Stimulated activated CD8-positive, alpha-beta memory T cell treated with anti-CD3 and anti-CD28 coated beads, Interleukin-4, amount 100 ng/mL, for 48 hours (primary cell): ENCODE results near the gene SYNPO2.
"Not testable (repeated sequence)": the region's sequence is repeated elsewhere in the genome, so short reads cannot be mapped to it uniquely, and the experiment has no call there.

Experiments used
- DNase-seq: peaks from one replicate; pipeline ENCODE4 v3.0.0-alpha.2; 2020

The SYNPO2 gene

GRCh38 chr4:118975449-118976192, 87.0 kb downstream of the SYNPO2 start:
- no peak for DNase-seq

GRCh38 chr4:118976193-118976560, 87.5 kb downstream of the SYNPO2 start:
- not testable (repeated sequence) for DNase-seq

- DNase-seq: not testable (repeated sequence)
Measured at GRCh38 chr4:118977100-118977499, 88.4 kb downstream of the SYNPO2 start.

GRCh38 chr4:118979712-118980111, 91.1 kb downstream of the SYNPO2 start:
- no peak for DNase-seq

GRCh38 chr4:118981171-118981838, 92.7 kb downstream of the SYNPO2 start:
- no peak for DNase-seq

GRCh38 chr4:118981839-118982381, 93.3 kb downstream of the SYNPO2 start:
- DNase-seq: peak; percentile 62

GRCh38 chr4:118983293-118983692, 94.6 kb downstream of the SYNPO2 start:
- no peak for DNase-seq

- DNase-seq: no peak
Measured at GRCh38 chr4:118983831-118984230, 95.2 kb downstream of the SYNPO2 start.

GRCh38 chr4:118985170-118986000, 96.7 kb downstream of the SYNPO2 start:
- DNase-seq: no peak

- DNase-seq: no peak
Measured at GRCh38 chr4:118987959-118988634, 99.4 kb downstream of the SYNPO2 start.

GRCh38 chr4:118988635-118988972, 100.0 kb downstream of the SYNPO2 start:
- DNase-seq: no peak

GRCh38 chr4:118989098-118990080, 100.7 kb downstream of the SYNPO2 start:
- DNase-seq: no peak

- DNase-seq: no peak
Measured at GRCh38 chr4:118991686-118992085, 103.0 kb downstream of the SYNPO2 start.

- no peak for DNase-seq
Measured at GRCh38 chr4:118992149-118992548, 103.5 kb downstream of the SYNPO2 start.

- no peak for DNase-seq
Measured at GRCh38 chr4:118993333-118993732, 104.7 kb downstream of the SYNPO2 start.

- no peak for DNase-seq
Measured at GRCh38 chr4:118994030-118994429, 105.4 kb downstream of the SYNPO2 start.

GRCh38 chr4:118995693-118996391, 107.2 kb downstream of the SYNPO2 start:
- DNase-seq: no peak

- no peak for DNase-seq
Measured at GRCh38 chr4:118997601-118998000, 108.9 kb downstream of the SYNPO2 start.

- DNase-seq: no peak
Measured at GRCh38 chr4:118999919-119000318, 111.3 kb downstream of the SYNPO2 start.

GRCh38 chr4:119000400-119000799, 111.7 kb downstream of the SYNPO2 start:
- DNase-seq: no peak

GRCh38 chr4:119002476-119002875, 113.8 kb downstream of the SYNPO2 start:
- DNase-seq: no peak
